Bronchial epithelial cell (primary cell): ENCODE data around the gene SLC47A2. TPM values are rescaled to one million over a fixed set of nuclear protein-coding genes. Genes with fewer than 3 reads are reported as not detected.

Experiments
- DNase-seq: peaks from one replicate; pipeline ENCODE4 v3.0.0-alpha.2; 2010; ENCODE audit warnings: low read depth
- FAIRE-seq: peaks from 2 replicates; lab custom pipeline; 2011; peaks lifted over from hg19 to GRCh38; lab: Jason Lieb, UNC
- H3K27me3 ChIP-seq: 2 replicates; pipeline ENCODE4 v1.5.1; 2011; ENCODE audit warnings: low read length; ENCODE audit not compliant: control insufficient read depth, insufficient read depth
- H3K36me3 ChIP-seq: 2 replicates; pipeline ENCODE4 v1.5.1; 2011; ENCODE audit warnings: low read length; ENCODE audit not compliant: control insufficient read depth, insufficient read depth
- H3K4me3 ChIP-seq: 2 replicates; pipeline ENCODE4 v1.5.1; 2011; ENCODE audit warnings: mild to moderate bottlenecking, low read depth, low read length, control low read depth
- total RNA-seq: library from RNA; depleted of rRNA; stranded (reverse); fragments of >200 nt; gene quantifications from 2 replicates; pipeline ENCODE4 v1.2.1, GENCODE V29; 2014
- TF ChIP-seq, protein P1 (sequence below): IDR thresholded peaks from 2 replicates; pipeline ENCODE4 v1.5.1; 2011; ENCODE audit warnings: mild to moderate bottlenecking, moderate library complexity, low read length, control low read depth, inconsistent platforms; ENCODE audit not compliant: insufficient read depth, severe bottlenecking

Gene SLC47A2
- total RNA-seq, 1 donor from 2014 or later, result 0.79 TPM

- FAIRE-seq (no peak), DNase-seq (no peak)
- TF ChIP-seq, protein P1, sequence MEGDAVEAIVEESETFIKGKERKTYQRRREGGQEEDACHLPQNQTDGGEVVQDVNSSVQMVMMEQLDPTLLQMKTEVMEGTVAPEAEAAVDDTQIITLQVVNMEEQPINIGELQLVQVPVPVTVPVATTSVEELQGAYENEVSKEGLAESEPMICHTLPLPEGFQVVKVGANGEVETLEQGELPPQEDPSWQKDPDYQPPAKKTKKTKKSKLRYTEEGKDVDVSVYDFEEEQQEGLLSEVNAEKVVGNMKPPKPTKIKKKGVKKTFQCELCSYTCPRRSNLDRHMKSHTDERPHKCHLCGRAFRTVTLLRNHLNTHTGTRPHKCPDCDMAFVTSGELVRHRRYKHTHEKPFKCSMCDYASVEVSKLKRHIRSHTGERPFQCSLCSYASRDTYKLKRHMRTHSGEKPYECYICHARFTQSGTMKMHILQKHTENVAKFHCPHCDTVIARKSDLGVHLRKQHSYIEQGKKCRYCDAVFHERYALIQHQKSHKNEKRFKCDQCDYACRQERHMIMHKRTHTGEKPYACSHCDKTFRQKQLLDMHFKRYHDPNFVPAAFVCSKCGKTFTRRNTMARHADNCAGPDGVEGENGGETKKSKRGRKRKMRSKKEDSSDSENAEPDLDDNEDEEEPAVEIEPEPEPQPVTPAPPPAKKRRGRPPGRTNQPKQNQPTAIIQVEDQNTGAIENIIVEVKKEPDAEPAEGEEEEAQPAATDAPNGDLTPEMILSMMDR, result no peak
- H3K4me3 ChIP-seq, result no peak overlapping the region
- peaks cover 7% of the 10 kb centered on the region for H3K36me3 ChIP-seq
- no peaks in the 10 kb centered on the region for H3K27me3 ChIP-seq
These were observed 17.7 kb upstream of the SLC47A2 start for GRCh38 chr17:19733953-19734526.

- TF ChIP-seq, protein P1, result no peak
- Histone ChIP-seq H3K36me3 (no peaks in the 10 kb centered on the region), H3K27me3 (no peaks in the 10 kb centered on the region), H3K4me3 (no peak overlapping the region)
- DNase-seq, result no peak
- no peak for FAIRE-seq
These were observed 15.2 kb upstream of the SLC47A2 start for GRCh38 chr17:19731626-19732025.

- DNase-seq, result no peak
These were observed 14.5 kb upstream of the SLC47A2 start for GRCh38 chr17:19730843-19731242.

GRCh38 chr17:19729900-19730299 lies 13.5 kb upstream of the SLC47A2 start:
- Histone ChIP-seq H3K27me3 (no peaks in the 10 kb centered on the region), H3K36me3 (no peaks in the 10 kb centered on the region), H3K4me3 (no peak overlapping the region)
- TF ChIP-seq, protein P1, result no peak
- DNase-seq (no peak), FAIRE-seq (no peak)

More at GRCh38 chr17:19730843-19731242, 14.5 kb upstream of the SLC47A2 start:
- Histone ChIP-seq H3K36me3 (no peaks in the 10 kb centered on the region), H3K27me3 (no peaks in the 10 kb centered on the region), H3K4me3 (no peak overlapping the region)
- TF ChIP-seq, protein P1, result no peak
- no peak for FAIRE-seq

GRCh38 chr17:19728084-19728495 lies 11.7 kb upstream of the SLC47A2 start:
- no peak for FAIRE-seq

More at GRCh38 chr17:19728084-19728495, 11.7 kb upstream of the SLC47A2 start:
- Histone ChIP-seq H3K36me3 (no peaks in the 10 kb centered on the region), H3K4me3 (no peak overlapping the region), H3K27me3 (no peaks in the 10 kb centered on the region)
- TF ChIP-seq, protein P1, result no peak
- peak; percentile 78 for DNase-seq
